IMR-90 (cell line): ENCODE data around the gene DPP10. TPM values are rescaled to one million over a fixed set of nuclear protein-coding genes. Genes with fewer than 3 reads are reported as not detected.

ENCODE experiments used
- ATAC-seq: fragments of 200-7000 bp; cut with Tn5 transposase; 2 replicates; pipeline ENCODE4 v1.9.1; 2020; ENCODE audit warnings: low read depth, mild to moderate bottlenecking, moderate library complexity
- BruUV-seq: library from RNA; stranded (reverse); fragments of 400-500 nt; replicated peaks from 2 replicates; lab custom pipeline; 2021; lab: Mats Ljungman, UMichigan
- CTCF ChIA-PET: fragments of 300-600 bp; formaldehyde crosslinking; extraction: SDS; loops from one replicate; lab custom pipeline; 2021; ENCODE audit warnings: antibody characterized with exemption; lab: Yijun Ruan, JAX
- POLR2A ChIA-PET: fragments of 300-600 bp; sonication (Branson Sonifier 250); formaldehyde crosslinking; loops from one replicate; lab custom pipeline; 2022; ENCODE audit warnings: antibody characterized with exemption; ENCODE audit not compliant: unreplicated experiment; lab: Charles Lee
- DNase-seq: peaks from one replicate; pipeline ENCODE4 v3.0.0; 2013
- H2AFZ ChIP-seq: replicated peaks from 2 replicates; pipeline ENCODE3; 2013; ENCODE audit warnings: low read length, mild to moderate bottlenecking; ENCODE audit not compliant: poor library complexity
- H2AK5ac ChIP-seq: 2 replicates; pipeline ENCODE4 v1.6.1; 2013; ENCODE audit warnings: low read depth, low read length, inconsistent platforms
- H2AK9ac ChIP-seq: replicated peaks from 2 replicates; pipeline ENCODE3; 2013; ENCODE audit warnings: mild to moderate bottlenecking, low read depth, low read length, moderate library complexity; ENCODE audit not compliant: poor library complexity
- H2BK120ac ChIP-seq: 2 replicates; pipeline ENCODE4 v1.6.1; 2013; ENCODE audit warnings: low read depth, low read length, inconsistent platforms
- H2BK15ac ChIP-seq: 3 replicates; pipeline ENCODE4 v1.6.1; 2013; ENCODE audit warnings: low read depth, low read length, inconsistent platforms
- H2BK20ac ChIP-seq: 2 replicates; pipeline ENCODE4 v1.6.1; 2013; ENCODE audit warnings: low read depth, mild to moderate bottlenecking, inconsistent platforms, low read length, moderate library complexity
- H2BK5ac ChIP-seq: 2 replicates; pipeline ENCODE4 v1.6.1; 2013; ENCODE audit warnings: mild to moderate bottlenecking, low read depth, low read length, inconsistent platforms; ENCODE audit not compliant: poor library complexity, severe bottlenecking
- H3K14ac ChIP-seq: replicated peaks from 2 replicates; pipeline ENCODE4 v1.6.1; 2013; ENCODE audit warnings: low read depth, low read length, inconsistent platforms
- H3K18ac ChIP-seq: 2 replicates; pipeline ENCODE4 v1.6.1; 2013; ENCODE audit warnings: low read depth, low read length, control low read depth
- H3K23ac ChIP-seq: 2 replicates; pipeline ENCODE4 v1.6.1; 2013; ENCODE audit warnings: low read depth, low read length, inconsistent platforms
- H3K27ac ChIP-seq: 2 replicates; pipeline ENCODE4 v1.5.1; 2013; ENCODE audit warnings: mild to moderate bottlenecking, control low read depth, low read length; ENCODE audit not compliant: insufficient read depth
- H3K27me3 ChIP-seq: 2 replicates; pipeline ENCODE4 v1.6.1; 2013; ENCODE audit warnings: low read length; ENCODE audit not compliant: control insufficient read depth, insufficient read depth
- H3K36me3 ChIP-seq: 2 replicates; pipeline ENCODE4 v1.6.1; 2013; ENCODE audit warnings: low read length, mixed read lengths; ENCODE audit not compliant: control insufficient read depth, insufficient read depth
- H3K4ac ChIP-seq: 2 replicates; pipeline ENCODE4 v1.6.1; 2013; ENCODE audit warnings: low read depth, low read length, inconsistent platforms
- H3K4me1 ChIP-seq: 2 replicates; pipeline ENCODE4 v1.6.1; 2013; ENCODE audit warnings: low read length, mixed read lengths; ENCODE audit not compliant: control insufficient read depth, insufficient read depth
- H3K4me2 ChIP-seq: 2 replicates; pipeline ENCODE4 v1.6.1; 2013; ENCODE audit warnings: low read depth, mild to moderate bottlenecking, control low read depth, low read length, moderate library complexity
- H3K4me3 ChIP-seq: 2 replicates; pipeline ENCODE4 v1.5.1; 2013; ENCODE audit warnings: low read depth, mild to moderate bottlenecking, control low read depth, low read length, moderate library complexity; ENCODE audit not compliant: insufficient read depth
- H3K56ac ChIP-seq: 2 replicates; pipeline ENCODE4 v1.6.1; 2013; ENCODE audit warnings: low read length, inconsistent platforms; ENCODE audit not compliant: insufficient read depth; ENCODE audit errors: extremely low read depth
- H3K79me1 ChIP-seq, 2 experiments: 2 replicates each; pipeline ENCODE4 v1.6.1; 2013; ENCODE audit warnings: low read length in 2 of 2, inconsistent platforms in 1 of 2, low read depth in 1 of 2
- H3K9ac ChIP-seq: 2 replicates; pipeline ENCODE4 v1.6.1; 2013; ENCODE audit warnings: low read depth, low read length, control low read depth
- H3K9me1 ChIP-seq: 2 replicates; pipeline ENCODE4 v1.6.1; 2013; ENCODE audit warnings: low read length, inconsistent platforms; ENCODE audit not compliant: insufficient read depth
- H3K9me3 ChIP-seq: 2 replicates; pipeline ENCODE4 v1.6.1; 2013; ENCODE audit warnings: low read length; ENCODE audit not compliant: control insufficient read depth, insufficient read depth
- H4K20me1 ChIP-seq: 2 replicates; pipeline ENCODE4 v1.6.1; 2013; ENCODE audit warnings: low read length, inconsistent platforms; ENCODE audit not compliant: insufficient read depth
- H4K5ac ChIP-seq: 2 replicates; pipeline ENCODE4 v1.6.1; 2013; ENCODE audit warnings: mild to moderate bottlenecking, low read depth, low read length, control low read depth
- H4K8ac ChIP-seq, 2 experiments: 2 replicates each; pipeline ENCODE4 v1.6.1; 2013; ENCODE audit warnings: low read depth in 2 of 2, low read length in 2 of 2, control low read depth in 1 of 2, inconsistent platforms in 1 of 2
- H4K91ac ChIP-seq: 2 replicates; pipeline ENCODE4 v1.6.1; 2013; ENCODE audit warnings: low read depth, low read length, inconsistent platforms; ENCODE audit not compliant: insufficient read depth
- CHD1 ChIP-seq: IDR thresholded peaks from 2 replicates; pipeline ENCODE4 v1.6.1; 2012; ENCODE audit warnings: low read depth, low read length, improper control_type of control experiment
- ELK1 ChIP-seq: fragments of 150-350 bp; IDR thresholded peaks from 2 replicates; pipeline ENCODE4 v1.6.1; 2016; ENCODE audit warnings: low read depth, mild to moderate bottlenecking, low read length, moderate library complexity, borderline replicate concordance
- FOS ChIP-seq: fragments of 150-350 bp; IDR thresholded peaks from 2 replicates; pipeline ENCODE4 v1.6.1; 2016; ENCODE audit warnings: low read depth, low read length
- MAFK ChIP-seq: IDR thresholded peaks from 2 replicates; pipeline ENCODE4 v1.6.1; 2012; ENCODE audit warnings: low read depth, low read length, improper control_type of control experiment
- MXI1 ChIP-seq: IDR thresholded peaks from 2 replicates; pipeline ENCODE4 v1.6.1; 2012; ENCODE audit warnings: low read depth, mild to moderate bottlenecking, low read length, moderate library complexity, borderline replicate concordance
- NFE2L2 ChIP-seq: fragments of 150-350 bp; IDR thresholded peaks from 2 replicates; pipeline ENCODE4 v1.6.1; 2016; ENCODE audit warnings: low read depth, mild to moderate bottlenecking, low read length
- POLR2A ChIP-seq: IDR thresholded peaks from 2 replicates; pipeline ENCODE4 v1.6.1; 2012; ENCODE audit warnings: mild to moderate bottlenecking, low read depth, low read length
- RFX5 ChIP-seq: IDR thresholded peaks from 2 replicates; pipeline ENCODE4 v1.8.0; 2012; ENCODE audit warnings: low read depth, mild to moderate bottlenecking, low read length, moderate library complexity
- SMC3 ChIP-seq: fragments of 150-350 bp; IDR thresholded peaks from 2 replicates; pipeline ENCODE4 v1.6.1; 2016; ENCODE audit warnings: low read depth, mild to moderate bottlenecking, antibody characterized with exemption, low read length, moderate library complexity
- USF2 ChIP-seq: fragments of 150-350 bp; IDR thresholded peaks from 2 replicates; pipeline ENCODE4 v1.6.1; 2017; ENCODE audit warnings: mild to moderate bottlenecking, antibody characterized with exemption, low read length, low read depth
- WGBS, 2 experiments: methylation state at CpG; one replicate each; pipeline versions ENCODE4 v1.1.5 to v1.1.7; 2013; ENCODE audit warnings: missing lambda C conversion rate in 2 of 2; ENCODE audit not compliant: insufficient read length in 1 of 2; ENCODE audit errors: extremely low coverage in 2 of 2; 5-methylcytosine and 5-hydroxymethylcytosine counted together
- dilution Hi-C: fragments of 300-500 bp; cut with HindIII; formaldehyde crosslinking; loops from one replicate; pipeline ENCODE4 v1.14.3; 2018; ENCODE audit warnings: low sequenced_read_pairs; ENCODE audit not compliant: unreplicated experiment
- in situ Hi-C: fragments of 300-500 bp; cut with MboI; formaldehyde crosslinking; loops from 3 replicates; pipeline ENCODE4 v1.14.3; 2019; ENCODE audit warnings: low sequenced_read_pairs, inconsistent platforms, mixed read lengths
- intact Hi-C: fragments of 100-400 bp; cut with micrococcal nuclease; formaldehyde crosslinking; loops from 2 replicates; pipeline ENCODE4 v1.10.0; 2022
- polyA plus RNA-seq, 3 experiments: library from polyadenylated mRNA; depleted of rRNA; stranded (reverse); fragments of >200 nt; gene quantifications; 2 replicates each; pipeline ENCODE4 v1.2.3, GENCODE V29; 2012; ENCODE audit warnings: low replicate concordance in 1 of 3
- total RNA-seq: library from RNA; depleted of rRNA; stranded (reverse); fragments of >200 nt; gene quantifications from 2 replicates; pipeline ENCODE4 v1.2.3, GENCODE V29; 2012
- TF ChIP-seq, protein P1 (sequence below): conservative IDR thresholded peaks from 2 replicates; pipeline ENCODE4 v1.5.1; 2012; ENCODE audit warnings: mild to moderate bottlenecking, low read depth, low read length, improper control_type of control experiment

Gene DPP10
- total and polyA plus RNA-seq, 2 of the 4 experiments (the other 2 are of a cell fraction) = not detected

- BruUV-seq = no TSS peak
- CTCF ChIA-PET = interaction anchor here (0.6 kb wide), 1 partner anchor 13 kb away, joined by 3 read pairs; no protein-coding TSS in a partner anchor
These were observed 1329.1 kb downstream of the DPP10 start for GRCh38 chr2:115771516-115771915.

More at GRCh38 chr2:115771516-115771915, 1329.1 kb downstream of the DPP10 start:
- no peak overlapping the region for H2AFZ ChIP-seq
- no peak overlapping the region for H3K4me2 ChIP-seq
- no peaks in the 10 kb centered on the region for H3K79me1 ChIP-seq
- no peak overlapping the region for H3K9ac ChIP-seq
- H3K9me1 ChIP-seq = no peaks in the 10 kb centered on the region
- no peak overlapping the region for H4K8ac ChIP-seq
- H3K14ac ChIP-seq = no peak overlapping the region
- no CpG with 5 or more reads among the region's 3 CpGs for WGBS, 2 experiments
- no peak overlapping the region for H3K23ac ChIP-seq
- dilution Hi-C loops = no loop called here
- H3K36me3 ChIP-seq = no peaks in the 10 kb centered on the region
- ATAC-seq (no peak), DNase-seq (no peak)
- no peak overlapping the region for H2AK9ac ChIP-seq
- POLR2A ChIA-PET = no interaction called here
- H3K9me3 ChIP-seq = peaks cover 4% of the 10 kb centered on the region; the same call in 1 of the 2 replicates
- no peak overlapping the region for H4K91ac ChIP-seq
- H3K27me3 ChIP-seq = no peaks in the 10 kb centered on the region
- no peak overlapping the region for H2BK15ac ChIP-seq
- intact Hi-C loops = no loop called here
- no peak overlapping the region for H2AK5ac ChIP-seq
- H3K4me1 ChIP-seq = no peaks in the 10 kb centered on the region
- H3K27ac ChIP-seq = no peak overlapping the region
- TF ChIP-seq SMC3 = no peak
- no peak for TF ChIP-seq MAFK
- TF ChIP-seq POLR2A = no peak
- no peak for TF ChIP-seq USF2
- no peak for TF ChIP-seq MXI1
- TF ChIP-seq, protein P1, sequence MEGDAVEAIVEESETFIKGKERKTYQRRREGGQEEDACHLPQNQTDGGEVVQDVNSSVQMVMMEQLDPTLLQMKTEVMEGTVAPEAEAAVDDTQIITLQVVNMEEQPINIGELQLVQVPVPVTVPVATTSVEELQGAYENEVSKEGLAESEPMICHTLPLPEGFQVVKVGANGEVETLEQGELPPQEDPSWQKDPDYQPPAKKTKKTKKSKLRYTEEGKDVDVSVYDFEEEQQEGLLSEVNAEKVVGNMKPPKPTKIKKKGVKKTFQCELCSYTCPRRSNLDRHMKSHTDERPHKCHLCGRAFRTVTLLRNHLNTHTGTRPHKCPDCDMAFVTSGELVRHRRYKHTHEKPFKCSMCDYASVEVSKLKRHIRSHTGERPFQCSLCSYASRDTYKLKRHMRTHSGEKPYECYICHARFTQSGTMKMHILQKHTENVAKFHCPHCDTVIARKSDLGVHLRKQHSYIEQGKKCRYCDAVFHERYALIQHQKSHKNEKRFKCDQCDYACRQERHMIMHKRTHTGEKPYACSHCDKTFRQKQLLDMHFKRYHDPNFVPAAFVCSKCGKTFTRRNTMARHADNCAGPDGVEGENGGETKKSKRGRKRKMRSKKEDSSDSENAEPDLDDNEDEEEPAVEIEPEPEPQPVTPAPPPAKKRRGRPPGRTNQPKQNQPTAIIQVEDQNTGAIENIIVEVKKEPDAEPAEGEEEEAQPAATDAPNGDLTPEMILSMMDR = no peak
- TF ChIP-seq ELK1 = no peak
- TF ChIP-seq CHD1 = no peak
- TF ChIP-seq RFX5 = no peak
- TF ChIP-seq FOS = no peak
- no peak for TF ChIP-seq NFE2L2
- in situ Hi-C loops = no loop called here
- no peak overlapping the region for H4K5ac ChIP-seq
- H3K4ac ChIP-seq = no peak overlapping the region
- H2BK120ac ChIP-seq = no peak overlapping the region
- no peak overlapping the region for H3K4me3 ChIP-seq
- H3K18ac ChIP-seq = no peak overlapping the region
- no peaks in the 10 kb centered on the region for H4K20me1 ChIP-seq
- H3K56ac ChIP-seq = no peak overlapping the region
- H2BK5ac ChIP-seq = no peak overlapping the region
- no peak overlapping the region for H2BK20ac ChIP-seq
